Measurements from ENCODE around the gene SLC2A11.

Gene SLC2A11

GRCh38 chr22:23834793-23835483, 22.7 kb upstream of the SLC2A11 start:
- TF ChIP-seq JUND (IDR thresholded peaks at IDR 0.05; ENCODE audit: low read depth): no peak
- DNase-seq (ENCODE audit: low read depth in 1 of 2, low spot score in 1 of 2): no peak
- in situ Hi-C loops (cut with HindIII; ENCODE audit: low pct_unique_long_range_greater_than_20kb, low sequenced_read_pairs): no loop called here

- in situ Hi-C loops (cut with HindIII; ENCODE audit: low pct_unique_long_range_greater_than_20kb, low sequenced_read_pairs): no loop called here
- TF ChIP-seq JUND (IDR thresholded peaks at IDR 0.05; ENCODE audit: low read depth): no peak
- DNase-seq (ENCODE audit: low read depth in 1 of 2, low spot score in 1 of 2): no peak
Measured at GRCh38 chr22:23835484-23836144, 22.1 kb upstream of the SLC2A11 start.

GRCh38 chr22:23836281-23836680, 21.4 kb upstream of the SLC2A11 start:
- in situ Hi-C loops (cut with HindIII; ENCODE audit: low pct_unique_long_range_greater_than_20kb, low sequenced_read_pairs): no loop called here
- no peak for TF ChIP-seq JUND (IDR thresholded peaks at IDR 0.05; ENCODE audit: low read depth)
- DNase-seq (ENCODE audit: low read depth in 1 of 2, low spot score in 1 of 2): no peak

GRCh38 chr22:23836692-23837495, 20.8 kb upstream of the SLC2A11 start:
- in situ Hi-C loops (cut with HindIII; ENCODE audit: low pct_unique_long_range_greater_than_20kb, low sequenced_read_pairs): no loop called here
- TF ChIP-seq JUND (IDR thresholded peaks at IDR 0.05; ENCODE audit: low read depth): no peak
- DNase-seq (ENCODE audit: low read depth in 1 of 2, low spot score in 1 of 2): no peak

- in situ Hi-C loops (cut with HindIII; ENCODE audit: low pct_unique_long_range_greater_than_20kb, low sequenced_read_pairs): no loop called here
- no peak for DNase-seq (ENCODE audit: low read depth in 1 of 2, low spot score in 1 of 2)
Measured at GRCh38 chr22:23837496-23837859, 20.2 kb upstream of the SLC2A11 start.

GRCh38 chr22:23837911-23838680, 19.6 kb upstream of the SLC2A11 start:
- in situ Hi-C loops (cut with HindIII; ENCODE audit: low pct_unique_long_range_greater_than_20kb, low sequenced_read_pairs): no loop called here
- no peak for DNase-seq (ENCODE audit: low read depth in 1 of 2, low spot score in 1 of 2)
- no peak for TF ChIP-seq JUND (IDR thresholded peaks at IDR 0.05; ENCODE audit: low read depth)

More at GRCh38 chr22:23837496-23837859, 20.2 kb upstream of the SLC2A11 start:
- TF ChIP-seq JUND (IDR thresholded peaks at IDR 0.05; ENCODE audit: low read depth): no peak

- peak; percentile 79 to 96 for DNase-seq (ENCODE audit: low read depth in 1 of 2, low spot score in 1 of 2)
- in situ Hi-C loops (cut with HindIII; ENCODE audit: low pct_unique_long_range_greater_than_20kb, low sequenced_read_pairs): no loop called here
- no peak for TF ChIP-seq JUND (IDR thresholded peaks at IDR 0.05; ENCODE audit: low read depth)
Measured at GRCh38 chr22:23838681-23839468, 18.8 kb upstream of the SLC2A11 start, which contains the start of gene DERL3. TSS of gene DERL3 (minus strand) at chr22:23839006. CDS start at chr22:23838987, 19 bp downstream.

- TF ChIP-seq JUND (IDR thresholded peaks at IDR 0.05; ENCODE audit: low read depth): no peak
- no peak for DNase-seq (ENCODE audit: low read depth in 1 of 2, low spot score in 1 of 2)
- in situ Hi-C loops (cut with HindIII; ENCODE audit: low pct_unique_long_range_greater_than_20kb, low sequenced_read_pairs): no loop called here
Measured at GRCh38 chr22:23840026-23840425, 17.6 kb upstream of the SLC2A11 start.

GRCh38 chr22:23841292-23841691, 16.4 kb upstream of the SLC2A11 start:
- no peak for TF ChIP-seq JUND (IDR thresholded peaks at IDR 0.05; ENCODE audit: low read depth)
- in situ Hi-C loops (cut with HindIII; ENCODE audit: low pct_unique_long_range_greater_than_20kb, low sequenced_read_pairs): no loop called here
- no peak for DNase-seq (ENCODE audit: low read depth in 1 of 2, low spot score in 1 of 2)

- DNase-seq (ENCODE audit: low read depth in 1 of 2, low spot score in 1 of 2): no peak
- no peak for TF ChIP-seq JUND (IDR thresholded peaks at IDR 0.05; ENCODE audit: low read depth)
- in situ Hi-C loops (cut with HindIII; ENCODE audit: low pct_unique_long_range_greater_than_20kb, low sequenced_read_pairs): no loop called here
Measured at GRCh38 chr22:23841736-23842445, 15.8 kb upstream of the SLC2A11 start.

GRCh38 chr22:23842599-23842998, 15.1 kb upstream of the SLC2A11 start:
- no peak for DNase-seq (ENCODE audit: low read depth in 1 of 2, low spot score in 1 of 2)
- TF ChIP-seq JUND (IDR thresholded peaks at IDR 0.05; ENCODE audit: low read depth): no peak
- in situ Hi-C loops (cut with HindIII; ENCODE audit: low pct_unique_long_range_greater_than_20kb, low sequenced_read_pairs): no loop called here

Data from T47D (cell line).